ENCODE measurements around the gene ISL2.

GRCh38 chr15:76381366-76381765 is 44.8 kb downstream of the ISL2 start:
- TF ChIP-seq CTCF (IDR thresholded peaks at IDR 0.05) (no peak), ESRRA (IDR thresholded peaks at IDR 0.05; ENCODE audit: borderline replicate concordance, low read length) (no peak), BHLHE40 (IDR thresholded peaks at IDR 0.05; ENCODE audit: low read depth, low read length) (no peak), ZFP36 (IDR thresholded peaks at IDR 0.05; ENCODE audit: borderline replicate concordance, partially characterized antibody) (no peak)
